MM.1S (cell line): Measurements from ENCODE around the gene ZNF775.

ENCODE experiments used
- DNase-seq: peaks from one replicate; pipeline ENCODE4 v3.0.0-alpha.2; 2015
- H2AFZ ChIP-seq: fragments of 300-600 bp; sonication (generic); 2 replicates; pipeline ENCODE4 v1.6.0; 2016; ENCODE audit warnings: antibody characterized with exemption, low read length
- H3F3A ChIP-seq: fragments of 300-600 bp; sonication (generic); 2 replicates; pipeline ENCODE4 v1.6.1; 2016; ENCODE audit warnings: mild to moderate bottlenecking, antibody characterized with exemption, low read length, moderate library complexity, mixed read lengths; ENCODE audit not compliant: insufficient read depth
- H3K27ac ChIP-seq: fragments of 300-600 bp; sonication (generic); 2 replicates; pipeline ENCODE4 v1.5.1; 2016; ENCODE audit warnings: mild to moderate bottlenecking, low read length
- H3K27me3 ChIP-seq: fragments of 300-600 bp; sonication (generic); replicated peaks from 2 replicates; pipeline ENCODE4 v1.6.0; 2016; ENCODE audit warnings: low read length; ENCODE audit not compliant: insufficient read depth
- H3K36me3 ChIP-seq: fragments of 300-600 bp; sonication (generic); replicated peaks from 2 replicates; pipeline ENCODE4 v1.6.1; 2016; ENCODE audit warnings: mild to moderate bottlenecking, low read length, mixed read lengths; ENCODE audit not compliant: insufficient read depth
- H3K4me1 ChIP-seq: fragments of 300-600 bp; sonication (generic); 2 replicates; pipeline ENCODE4 v1.6.1; 2016; ENCODE audit warnings: low read length, mixed read lengths
- H3K4me2 ChIP-seq: fragments of 300-600 bp; sonication (generic); 2 replicates; pipeline ENCODE4 v1.6.0; 2016; ENCODE audit warnings: low read depth, low read length
- H3K4me3 ChIP-seq: fragments of 300-600 bp; sonication (generic); 2 replicates; pipeline ENCODE4 v1.5.1; 2016; ENCODE audit warnings: low read length, mixed read lengths
- H3K79me2 ChIP-seq: fragments of 300-600 bp; sonication (generic); 2 replicates; pipeline ENCODE4 v1.6.1; 2016; ENCODE audit warnings: mixed run types, low read length, mixed read lengths
- H3K9ac ChIP-seq: fragments of 300-600 bp; sonication (generic); 2 replicates; pipeline ENCODE4 v1.6.1; 2016; ENCODE audit warnings: low read length, mixed read lengths
- H3K9me2 ChIP-seq: fragments of 300-600 bp; sonication (generic); replicated peaks from 2 replicates; pipeline ENCODE4 v1.6.1; 2016; ENCODE audit warnings: mild to moderate bottlenecking, low read length, mixed read lengths; ENCODE audit not compliant: insufficient read depth
- H3K9me3 ChIP-seq: fragments of 300-600 bp; sonication (generic); replicated peaks from 2 replicates; pipeline ENCODE4 v1.6.1; 2016; ENCODE audit warnings: mild to moderate bottlenecking, low read length, mixed read lengths; ENCODE audit not compliant: insufficient read depth
- H4K20me1 ChIP-seq: fragments of 300-600 bp; sonication (generic); 2 replicates; pipeline ENCODE4 v1.6.1; 2016; ENCODE audit warnings: mild to moderate bottlenecking, low read length, moderate library complexity, mixed read lengths; ENCODE audit not compliant: insufficient read depth
- CTCF ChIP-seq: fragments of 300-600 bp; sonication (generic); IDR thresholded peaks from 2 replicates; pipeline ENCODE4 v1.5.1; 2016; ENCODE audit warnings: antibody characterized with exemption, low read length, mixed read lengths
- EZH2 ChIP-seq: fragments of 300-600 bp; sonication (generic); optimal IDR thresholded peaks from 2 replicates; pipeline ENCODE3; 2017; ENCODE audit warnings: low read depth, mild to moderate bottlenecking, antibody characterized with exemption, low read length, mixed read lengths
- EZH2phosphoT487 ChIP-seq: fragments of 300-600 bp; sonication (generic); IDR thresholded peaks from 2 replicates; pipeline ENCODE4 v1.6.1; 2018; ENCODE audit warnings: antibody characterized with exemption, low read length

The ZNF775 gene

GRCh38 chr7:150441524-150441923 lies 62.4 kb downstream of the ZNF775 start:
- Histone ChIP-seq H3K27ac (no peak overlapping the region), H3K4me1 (peaks cover 13% of the 10 kb centered on the region), H3K36me3 (peaks cover 12% of the 10 kb centered on the region), H3K4me3 (no peak overlapping the region), H3K4me2 (no peak overlapping the region), H4K20me1 (no peaks in the 10 kb centered on the region), H3K9me3 (no peaks in the 10 kb centered on the region), H3K27me3 (no peaks in the 10 kb centered on the region), H3K9ac (no peak overlapping the region), H3K9me2 (no peaks in the 10 kb centered on the region), H2AFZ (no peak overlapping the region), H3K79me2 (peaks cover 61% of the 10 kb centered on the region), H3F3A (no peaks in the 10 kb centered on the region)
- TF ChIP-seq EZH2 (no peak), EZH2phosphoT487 (no peak), CTCF (no peak)
- no peak for DNase-seq

GRCh38 chr7:150442811-150443210 lies 63.7 kb downstream of the ZNF775 start:
- H3F3A ChIP-seq, result no peaks in the 10 kb centered on the region
- no peaks in the 10 kb centered on the region for H4K20me1 ChIP-seq
- H3K36me3 ChIP-seq, result peaks cover 12% of the 10 kb centered on the region
- H2AFZ ChIP-seq, result no peak overlapping the region
- TF ChIP-seq EZH2phosphoT487 (no peak), EZH2 (no peak), CTCF (no peak)
- peaks cover 9% of the 10 kb centered on the region for H3K4me1 ChIP-seq
- no peak for DNase-seq
- no peak overlapping the region for H3K4me3 ChIP-seq
- no peak overlapping the region for H3K9ac ChIP-seq
- H3K79me2 ChIP-seq, result peaks cover 50% of the 10 kb centered on the region
- H3K9me2 ChIP-seq, result no peaks in the 10 kb centered on the region
- H3K27me3 ChIP-seq, result no peaks in the 10 kb centered on the region
- H3K27ac ChIP-seq, result no peak overlapping the region
- no peak overlapping the region for H3K4me2 ChIP-seq
- H3K9me3 ChIP-seq, result no peaks in the 10 kb centered on the region

GRCh38 chr7:150443793-150444540 lies 64.8 kb downstream of the ZNF775 start:
- TF ChIP-seq EZH2phosphoT487, result no peak
- TF ChIP-seq EZH2, result no peak
- TF ChIP-seq CTCF, result no peak
- no peak overlapping the region for H3K27ac ChIP-seq
- no peak for DNase-seq

More at GRCh38 chr7:150443793-150444540, 64.8 kb downstream of the ZNF775 start:
- H3K4me3 ChIP-seq, result no peak overlapping the region
- no peaks in the 10 kb centered on the region for H4K20me1 ChIP-seq
- H3K27me3 ChIP-seq, result no peaks in the 10 kb centered on the region
- no peak overlapping the region for H2AFZ ChIP-seq
- peaks cover 38% of the 10 kb centered on the region for H3K79me2 ChIP-seq
- no peak overlapping the region for H3K4me2 ChIP-seq
- H3K4me1 ChIP-seq, result peaks cover 18% of the 10 kb centered on the region
- no peaks in the 10 kb centered on the region for H3K9me3 ChIP-seq
- H3K9me2 ChIP-seq, result no peaks in the 10 kb centered on the region
- H3K36me3 ChIP-seq, result peaks cover 12% of the 10 kb centered on the region
- no peaks in the 10 kb centered on the region for H3F3A ChIP-seq
- H3K9ac ChIP-seq, result no peak overlapping the region
